Activated naive CD8-positive, alpha-beta T cell treated with anti-CD3 and anti-CD28 coated beads, Interleukin-2, amount 10 ng/mL, durations not matched to agents 7 days and 5 days (primary cell): ENCODE results near the gene INTS6. TPM values are rescaled to one million over a fixed set of nuclear protein-coding genes. Genes with fewer than 3 reads are reported as not detected.

ENCODE experiments used
- ATAC-seq: fragments of 150-1000 bp; cut with Tn5 transposase; one replicate; pipeline ENCODE4 v1.10.0; 2021; ENCODE audit warnings: low read depth, moderate library complexity
- POLR2A ChIA-PET: fragments of 350-600 bp; sonication (Branson Sonifier 250); formaldehyde crosslinking; loops from one replicate; lab custom pipeline; 2021; ENCODE audit warnings: antibody characterized with exemption; lab: Charles Lee
- DNase-seq: peaks from one replicate; pipeline ENCODE4 v3.0.0; 2021
- H3K27ac Mint-ChIP-seq: one replicate; pipeline ENCODE4 v1.8.0; 2022; ENCODE audit warnings: mild to moderate bottlenecking, mixed read lengths
- H3K27me3 Mint-ChIP-seq: one replicate; pipeline ENCODE4 v1.8.0; 2022; ENCODE audit warnings: mild to moderate bottlenecking, moderate library complexity, mixed read lengths
- H3K36me3 Mint-ChIP-seq: one replicate; pipeline ENCODE4 v1.8.0; 2021; ENCODE audit warnings: mild to moderate bottlenecking, mixed read lengths
- H3K4me1 Mint-ChIP-seq: one replicate; pipeline ENCODE4 v1.8.0; 2021; ENCODE audit warnings: mixed read lengths
- H3K4me3 Mint-ChIP-seq: one replicate; pipeline ENCODE4 v1.8.0; 2022; ENCODE audit warnings: mild to moderate bottlenecking, moderate library complexity, mixed read lengths
- H3K9me3 Mint-ChIP-seq: one replicate; pipeline ENCODE4 v1.8.0; 2021; ENCODE audit warnings: mixed read lengths
- total RNA-seq, 2 experiments: library from RNA; stranded (reverse); gene quantifications; one replicate each; pipeline ENCODE4 v1.2.3, GENCODE V29; 2021

The INTS6 gene
- total RNA-seq, 2 experiments from 2014 or later, result 45.5 to 49.7 TPM

DNA sequence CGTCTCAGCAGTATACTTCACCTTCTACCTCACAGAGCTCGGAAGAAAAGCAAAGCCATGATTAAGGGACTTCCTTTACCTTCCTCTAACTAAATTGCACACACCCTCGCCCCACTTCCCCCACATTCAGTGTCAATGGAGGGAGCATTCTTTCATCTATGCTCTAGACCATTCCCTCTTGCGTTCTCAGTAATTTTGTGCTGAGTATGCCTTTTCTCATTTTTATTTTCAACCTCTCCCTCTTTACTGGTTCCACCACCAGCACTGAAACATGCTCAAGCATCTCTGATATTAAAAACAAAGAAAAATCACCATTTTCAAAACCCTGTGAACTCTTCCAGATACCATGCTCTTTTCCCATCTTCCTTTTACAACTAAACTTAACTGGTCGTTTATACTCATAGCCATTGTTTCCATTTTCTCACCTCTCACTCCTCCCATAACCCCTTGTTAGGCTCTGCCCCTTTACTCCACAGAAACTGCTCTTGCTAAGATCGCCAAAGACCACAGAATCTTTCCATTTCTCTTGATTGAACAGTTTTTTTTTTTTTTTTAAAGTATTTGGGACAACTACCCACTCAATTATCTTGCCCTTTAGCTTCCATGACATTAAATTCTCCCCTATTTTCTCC lies 81.0 kb downstream of the INTS6 start:
- no peak for ATAC-seq
- Mint-ChIP-seq H3K27me3 (no peaks in the 10 kb centered on the region), H3K27ac (no peak overlapping the region), H3K4me1 (no peaks in the 10 kb centered on the region), H3K4me3 (no peak overlapping the region), H3K36me3 (peaks cover 27% of the 10 kb centered on the region), H3K9me3 (no peaks in the 10 kb centered on the region)
- no peak for DNase-seq
- POLR2A ChIA-PET, result no interaction called here

DNA sequence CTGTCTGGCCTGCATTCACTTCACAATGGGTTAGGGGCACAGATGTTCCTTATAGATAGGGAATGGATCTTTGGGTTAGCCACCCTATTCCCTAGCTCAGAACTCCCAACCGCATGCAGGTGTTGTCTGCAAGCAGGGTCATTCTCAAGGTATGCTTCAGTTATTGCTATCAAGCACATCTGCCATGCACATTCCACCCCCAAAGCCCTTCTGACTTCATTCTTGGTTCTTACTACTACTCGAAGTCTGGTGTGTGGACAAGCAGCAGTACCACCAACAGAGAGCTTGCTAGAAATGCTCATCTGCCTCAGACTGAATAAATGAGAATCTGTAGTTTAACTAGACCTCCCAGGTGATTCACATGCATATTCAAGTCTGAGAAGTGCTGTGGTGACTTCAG lies 82.0 kb downstream of the INTS6 start:
- Mint-ChIP-seq H3K36me3 (peaks cover 26% of the 10 kb centered on the region), H3K4me3 (no peak overlapping the region), H3K27me3 (no peaks in the 10 kb centered on the region), H3K27ac (no peak overlapping the region), H3K9me3 (no peaks in the 10 kb centered on the region), H3K4me1 (no peaks in the 10 kb centered on the region)
- ATAC-seq, result no peak
- DNase-seq, result no peak
- POLR2A ChIA-PET, result no interaction called here

DNA sequence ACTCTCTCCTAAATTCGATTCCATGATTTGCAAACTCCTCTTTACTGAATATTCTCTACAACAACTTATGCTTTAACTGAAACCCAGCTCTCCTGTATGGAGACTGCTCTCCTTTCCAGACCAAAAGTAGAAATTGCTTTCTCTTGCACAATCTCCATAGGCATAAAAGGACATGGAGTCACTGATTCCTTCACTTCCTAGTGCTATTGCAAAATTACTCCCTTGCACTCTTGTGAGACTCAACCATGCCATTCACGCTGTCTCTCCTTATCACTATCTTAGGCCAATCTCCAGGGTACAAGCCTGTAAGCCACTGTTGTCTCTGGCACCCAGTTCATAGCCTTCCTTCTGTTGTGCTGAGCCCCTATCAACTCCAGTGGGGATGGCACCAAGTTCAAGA lies 82.7 kb downstream of the INTS6 start:
- Mint-ChIP-seq H3K36me3 (peaks cover 24% of the 10 kb centered on the region), H3K9me3 (no peaks in the 10 kb centered on the region), H3K27me3 (no peaks in the 10 kb centered on the region), H3K27ac (peak overlapping the region; percentile 0), H3K4me1 (no peaks in the 10 kb centered on the region), H3K4me3 (no peak overlapping the region)
- ATAC-seq, result no peak
- no peak for DNase-seq
- POLR2A ChIA-PET, result no interaction called here

DNA sequence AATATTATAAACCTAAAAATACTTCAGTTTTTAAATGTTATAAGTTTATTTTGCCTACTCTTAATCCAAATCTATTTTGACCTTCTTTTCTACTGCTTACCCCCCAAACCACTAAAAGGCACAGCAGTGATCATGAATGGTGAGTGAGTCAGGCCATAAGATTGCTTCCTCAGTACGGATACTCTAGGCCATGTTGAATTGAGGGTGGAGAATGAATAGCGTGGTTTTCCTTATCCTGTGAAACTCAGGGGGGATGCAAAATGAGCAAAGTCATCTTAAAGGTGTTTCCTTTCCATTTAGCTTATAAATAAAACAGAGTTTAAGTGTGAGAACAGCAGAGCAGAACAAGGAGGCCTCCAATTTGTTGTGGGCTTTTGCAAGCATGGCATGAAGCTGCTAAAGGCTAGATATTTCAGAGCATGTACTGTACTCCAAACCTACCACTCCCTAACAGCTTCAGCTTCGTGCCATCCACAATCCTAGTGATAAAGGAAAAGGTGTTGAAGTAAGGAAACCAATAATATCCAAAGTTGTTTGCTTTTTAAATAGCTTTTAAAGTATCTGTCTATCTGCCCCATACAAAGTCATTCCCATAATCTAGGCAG lies 88.3 kb downstream of the INTS6 start:
- ATAC-seq (no peak), DNase-seq (no peak)
- Mint-ChIP-seq H3K4me1 (peaks cover 5% of the 10 kb centered on the region), H3K9me3 (no peaks in the 10 kb centered on the region), H3K27me3 (no peaks in the 10 kb centered on the region), H3K36me3 (peaks cover 44% of the 10 kb centered on the region), H3K4me3 (no peak overlapping the region), H3K27ac (no peak overlapping the region)
- POLR2A ChIA-PET, result no interaction called here

DNA sequence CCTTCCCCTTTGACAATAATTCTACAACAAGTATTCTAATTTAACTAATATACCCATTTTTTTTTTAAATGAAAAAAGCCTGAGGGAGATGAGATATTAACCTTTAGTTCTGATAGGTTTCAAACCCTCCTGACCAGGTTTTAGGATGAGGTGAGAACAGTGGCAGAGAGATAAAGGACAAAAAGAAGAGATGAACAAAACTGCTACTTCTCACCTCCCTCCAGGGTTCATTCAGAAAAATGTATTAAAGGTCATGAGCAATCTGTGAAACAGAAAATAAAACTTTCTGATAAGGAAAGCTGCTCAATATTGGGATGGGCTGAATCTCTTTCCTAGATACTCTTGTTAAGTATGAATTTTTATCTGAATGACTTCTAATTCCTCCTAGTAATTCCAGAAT lies 89.2 kb downstream of the INTS6 start:
- ATAC-seq (no peak), DNase-seq (no peak)
- POLR2A ChIA-PET, result no interaction called here
- Mint-ChIP-seq H3K4me1 (peaks cover 5% of the 10 kb centered on the region), H3K36me3 (peaks cover 41% of the 10 kb centered on the region), H3K27ac (no peak overlapping the region), H3K4me3 (no peak overlapping the region), H3K27me3 (no peaks in the 10 kb centered on the region), H3K9me3 (no peaks in the 10 kb centered on the region)

DNA sequence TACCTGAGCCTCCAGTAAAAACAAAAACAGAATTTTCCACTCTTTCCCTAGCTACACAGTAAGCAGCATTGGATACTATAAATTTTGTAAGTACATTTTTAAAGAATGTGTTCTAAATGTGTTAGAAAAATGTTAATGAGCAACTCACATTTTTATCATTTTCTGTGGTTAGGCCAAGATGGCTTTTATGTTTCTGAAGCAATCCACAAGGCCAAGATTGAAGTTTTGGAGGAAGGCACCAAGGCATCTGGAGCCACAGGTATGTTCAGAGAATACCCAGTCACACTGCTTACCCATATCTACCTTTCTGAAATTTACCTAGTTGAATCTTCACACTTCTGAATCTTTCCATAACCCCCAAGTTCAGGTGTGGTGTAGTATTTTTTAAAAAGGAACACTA lies 91.7 kb downstream of the INTS6 start:
- Mint-ChIP-seq H3K4me3 (no peak overlapping the region), H3K27ac (no peak overlapping the region), H3K4me1 (peaks cover 5% of the 10 kb centered on the region), H3K36me3 (peaks cover 32% of the 10 kb centered on the region), H3K27me3 (no peaks in the 10 kb centered on the region), H3K9me3 (no peaks in the 10 kb centered on the region)
- POLR2A ChIA-PET, result no interaction called here
- DNase-seq, result no peak
- ATAC-seq, result no peak

DNA sequence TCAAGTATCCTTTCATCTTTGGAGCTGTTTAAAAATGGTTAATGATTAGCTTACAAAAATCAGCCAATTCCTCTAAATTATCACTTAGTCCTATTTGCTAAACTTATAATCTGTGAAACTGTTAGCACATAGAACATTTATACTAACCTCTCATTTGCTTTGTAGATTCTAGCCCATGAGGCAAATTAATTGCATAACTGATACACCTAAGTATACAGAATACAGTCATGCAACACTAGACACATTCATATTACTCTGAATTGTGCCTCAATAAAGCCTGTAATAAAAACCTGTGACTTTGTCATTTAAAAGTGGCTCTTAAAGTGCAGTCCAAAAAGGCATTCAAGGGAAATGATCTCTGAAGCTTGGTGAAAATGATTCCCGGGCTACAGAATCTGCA lies 92.3 kb downstream of the INTS6 start:
- Mint-ChIP-seq H3K9me3 (no peaks in the 10 kb centered on the region), H3K4me1 (peaks cover 5% of the 10 kb centered on the region), H3K27ac (no peak overlapping the region), H3K4me3 (no peak overlapping the region), H3K27me3 (no peaks in the 10 kb centered on the region), H3K36me3 (peaks cover 30% of the 10 kb centered on the region)
- POLR2A ChIA-PET, result no interaction called here
- ATAC-seq (no peak), DNase-seq (no peak)

- no peaks in the 10 kb centered on the region for H3K27me3 Mint-ChIP-seq
- no peak for ATAC-seq
- H3K9me3 Mint-ChIP-seq, result no peaks in the 10 kb centered on the region
- no peak overlapping the region for H3K4me3 Mint-ChIP-seq
- H3K36me3 Mint-ChIP-seq, result peaks cover 24% of the 10 kb centered on the region
- peaks cover 2% of the 10 kb centered on the region for H3K4me1 Mint-ChIP-seq
- no peak for DNase-seq
- H3K27ac Mint-ChIP-seq, result no peak overlapping the region
- POLR2A ChIA-PET, result no interaction called here
Measured at GRCh38 chr13:51359352-51359751, 93.5 kb downstream of the INTS6 start.

- Mint-ChIP-seq H3K36me3 (peaks cover 20% of the 10 kb centered on the region), H3K27ac (no peak overlapping the region), H3K9me3 (no peaks in the 10 kb centered on the region), H3K4me3 (no peak overlapping the region), H3K4me1 (peaks cover 1% of the 10 kb centered on the region), H3K27me3 (no peaks in the 10 kb centered on the region)
- DNase-seq (no peak), ATAC-seq (no peak)
- POLR2A ChIA-PET, result no interaction called here
Measured at GRCh38 chr13:51357928-51358595, 94.8 kb downstream of the INTS6 start.

GRCh38 chr13:51355217-51355616 lies 97.6 kb downstream of the INTS6 start:
- peaks cover 4% of the 10 kb centered on the region for H3K36me3 Mint-ChIP-seq
- H3K4me3 Mint-ChIP-seq, result no peak overlapping the region
- peaks cover 1% of the 10 kb centered on the region for H3K4me1 Mint-ChIP-seq
- POLR2A ChIA-PET, result no interaction called here
- peak overlapping the region; percentile 21 for H3K27ac Mint-ChIP-seq
- DNase-seq, result no peak
- no peaks in the 10 kb centered on the region for H3K9me3 Mint-ChIP-seq
- ATAC-seq, result no peak
- H3K27me3 Mint-ChIP-seq, result no peaks in the 10 kb centered on the region

DNA sequence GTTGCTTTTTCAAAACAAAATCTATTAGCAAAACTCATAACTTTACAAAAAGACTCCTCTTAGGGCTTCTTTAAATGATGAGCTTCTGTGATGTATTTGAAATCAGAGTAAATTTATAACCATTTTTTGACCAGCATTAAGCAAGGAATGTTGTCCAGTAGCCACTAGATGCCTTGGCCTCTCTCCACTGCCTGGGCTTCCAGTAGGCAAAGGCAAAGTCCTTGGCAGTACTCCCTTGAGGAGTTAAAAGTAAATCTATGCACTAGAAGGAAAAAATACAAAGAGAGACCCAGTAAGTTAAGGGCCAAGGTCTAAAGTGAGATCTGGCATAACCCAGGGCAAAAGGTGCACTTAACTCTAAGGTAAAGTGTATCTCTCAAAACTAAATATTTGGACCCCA lies 103.8 kb downstream of the INTS6 start:
- POLR2A ChIA-PET, result no interaction called here
- Mint-ChIP-seq H3K36me3 (no peaks in the 10 kb centered on the region), H3K4me1 (peaks cover 1% of the 10 kb centered on the region), H3K4me3 (no peak overlapping the region), H3K27ac (no peak overlapping the region), H3K27me3 (no peaks in the 10 kb centered on the region), H3K9me3 (no peaks in the 10 kb centered on the region)
- ATAC-seq (no peak), DNase-seq (no peak)

- H3K36me3 Mint-ChIP-seq, result no peaks in the 10 kb centered on the region
- peaks cover 1% of the 10 kb centered on the region for H3K4me1 Mint-ChIP-seq
- ATAC-seq (no peak), DNase-seq (no peak)
- no peaks in the 10 kb centered on the region for H3K27me3 Mint-ChIP-seq
- no peak overlapping the region for H3K4me3 Mint-ChIP-seq
- POLR2A ChIA-PET, result no interaction called here
- H3K27ac Mint-ChIP-seq, result no peak overlapping the region
- H3K9me3 Mint-ChIP-seq, result no peaks in the 10 kb centered on the region
Measured at GRCh38 chr13:51348069-51348967, 104.5 kb downstream of the INTS6 start.

DNA sequence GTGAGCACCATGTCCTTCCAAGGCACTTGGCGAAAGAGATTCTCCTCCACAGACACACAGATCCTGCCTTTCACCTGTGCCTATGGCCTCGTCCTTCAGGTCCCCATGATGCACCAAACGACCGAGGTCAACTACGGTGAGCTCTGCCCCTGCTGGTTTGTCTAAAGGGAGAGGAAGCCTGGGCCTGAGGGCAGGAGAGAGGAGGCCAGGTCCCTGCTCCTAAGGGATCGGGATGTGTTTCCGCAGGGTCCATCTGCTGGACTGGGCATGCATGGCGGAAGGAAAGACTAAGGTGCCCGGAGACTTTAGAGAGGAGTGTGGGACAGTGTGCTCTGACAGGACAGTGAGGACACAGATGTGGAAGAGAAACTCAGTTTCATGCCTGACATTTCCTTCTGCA lies 105.7 kb downstream of the INTS6 start:
- Mint-ChIP-seq H3K4me1 (peaks cover 1% of the 10 kb centered on the region), H3K27ac (no peak overlapping the region), H3K36me3 (no peaks in the 10 kb centered on the region), H3K27me3 (no peaks in the 10 kb centered on the region), H3K4me3 (no peak overlapping the region), H3K9me3 (no peaks in the 10 kb centered on the region)
- DNase-seq (no peak), ATAC-seq (no peak)
- POLR2A ChIA-PET, result no interaction called here
